NCI-H748 (cell line): ENCODE data around the gene RABGGTA.
A peak's percentile ranks its signal among the peaks of the same experiment; 100 is the strongest.
"Not testable (repeated sequence)": the region's sequence is repeated elsewhere in the genome, so short reads cannot be mapped to it uniquely, and the experiment has no call there.

Source experiments
- DNase-seq: peaks from one replicate; lab custom pipeline; 2025; ENCODE audit not compliant: unreplicated experiment; lab: John Stamatoyannopoulos, UW

RABGGTA gene

DNA sequence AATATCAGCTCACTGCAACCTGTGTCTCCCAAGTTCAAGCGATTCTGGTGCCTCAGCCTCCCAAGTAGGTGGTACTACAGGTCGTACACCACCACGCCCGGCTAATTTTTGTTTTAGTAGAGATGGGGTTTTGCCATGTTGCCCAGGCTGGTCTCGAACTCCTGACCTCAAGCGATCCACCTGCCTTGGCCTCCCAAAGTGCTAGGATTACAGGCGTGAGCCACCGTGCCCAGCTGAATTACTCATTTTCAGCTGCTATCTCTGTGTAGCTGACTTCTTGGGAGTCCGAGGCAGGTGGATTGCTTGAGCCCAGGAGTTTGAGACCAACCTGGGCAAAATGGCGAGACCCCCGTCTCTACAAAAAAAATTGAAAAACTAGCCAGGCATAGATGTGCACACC is 26.0 kb downstream of the RABGGTA start:
- not testable (repeated sequence) for DNase-seq

DNA sequence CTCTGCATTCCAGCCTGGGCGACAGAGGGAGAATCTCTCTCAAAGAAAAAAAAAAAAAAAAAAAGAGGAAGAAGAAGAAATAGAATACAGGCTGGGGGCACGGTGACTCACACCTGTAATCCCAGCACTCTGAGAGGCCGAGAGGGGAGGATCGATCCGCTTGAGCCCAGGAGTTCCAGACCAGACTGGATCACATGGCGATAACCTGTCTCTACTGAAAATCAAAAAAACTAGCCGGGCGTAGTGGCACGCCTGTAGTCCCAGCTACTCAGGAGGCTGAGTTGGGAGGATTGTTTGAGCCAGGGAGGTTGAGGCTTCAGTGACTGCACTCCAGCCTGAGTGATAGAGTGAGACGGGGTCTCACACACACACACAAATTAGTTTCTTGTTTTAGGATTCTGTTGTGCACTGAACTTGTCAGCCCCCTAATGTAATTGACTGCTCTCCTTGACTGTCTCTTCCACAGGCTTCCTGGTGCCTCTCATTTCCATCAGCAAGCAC is 28.0 kb downstream of the RABGGTA start:
- no peak for DNase-seq

DNA sequence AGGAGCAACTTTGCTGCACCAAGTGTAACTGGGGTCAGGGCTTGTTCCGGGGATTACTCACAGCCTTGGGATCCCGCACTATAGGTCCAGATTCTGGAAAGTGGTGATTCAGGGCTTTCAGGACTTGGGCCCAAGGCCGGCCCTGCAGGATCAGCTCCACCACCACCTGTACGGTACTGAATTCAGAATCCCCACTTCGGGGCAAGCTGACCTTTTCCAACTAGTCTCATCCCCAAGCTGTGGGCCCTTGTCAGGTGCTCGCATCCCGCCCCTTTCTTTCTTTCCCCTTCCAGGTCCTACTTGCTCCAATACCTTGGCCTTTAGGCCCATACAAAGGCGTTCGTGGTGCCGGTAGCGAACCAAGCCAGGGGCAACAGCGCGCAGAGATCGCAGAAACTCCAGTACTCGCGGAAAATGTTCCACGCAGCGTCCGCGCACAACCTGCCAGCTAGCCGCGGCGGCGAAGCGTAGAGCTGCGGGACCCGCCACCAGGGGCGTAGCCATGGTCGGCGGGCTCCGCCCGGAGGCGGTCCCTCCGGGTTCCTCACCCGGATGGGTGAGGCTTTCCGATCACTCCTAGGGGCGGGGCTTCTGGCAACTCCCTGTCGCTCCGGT is 29.5 kb downstream of the RABGGTA start:
- peak; percentile 94 for DNase-seq

DNA sequence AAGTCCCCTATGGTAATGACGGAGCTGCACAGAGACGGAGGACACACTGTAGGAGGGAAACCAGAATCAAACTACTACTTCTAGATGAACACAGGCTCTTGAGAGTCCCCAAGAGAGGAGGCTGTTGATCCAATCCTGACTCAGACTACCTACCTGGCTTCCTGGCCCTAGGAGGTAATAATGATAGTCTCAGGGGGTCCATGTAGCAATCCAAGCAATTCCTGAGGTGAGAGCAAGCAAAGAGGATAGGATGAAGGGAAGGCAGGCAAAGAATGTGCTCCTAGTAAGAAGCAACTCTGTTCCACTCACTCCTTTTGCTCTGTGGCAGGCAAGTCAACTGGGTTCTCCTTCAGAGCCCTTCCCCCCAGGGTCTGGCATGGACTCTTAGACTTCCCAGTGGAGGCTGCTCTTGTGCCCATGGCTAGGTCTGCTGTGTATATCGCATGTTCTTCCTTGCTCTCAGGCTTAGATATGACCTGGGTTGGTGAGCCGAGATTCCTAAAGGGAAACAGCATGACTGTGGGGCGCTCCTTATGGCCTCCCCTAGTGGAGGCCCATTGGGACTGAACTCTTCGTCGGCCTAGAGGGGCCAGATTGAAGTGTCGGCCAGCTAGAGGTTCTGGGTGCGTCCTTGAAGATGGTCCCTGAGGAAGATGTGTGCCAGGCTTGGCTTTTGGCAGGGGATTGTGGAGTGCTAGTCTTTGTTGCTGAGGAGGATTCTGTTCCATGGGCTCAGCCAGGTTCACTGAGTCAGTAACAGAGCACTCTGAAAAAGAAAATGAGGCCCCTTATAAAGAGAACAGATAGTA is 31.1 kb downstream of the RABGGTA start:
- no peak for DNase-seq

DNA sequence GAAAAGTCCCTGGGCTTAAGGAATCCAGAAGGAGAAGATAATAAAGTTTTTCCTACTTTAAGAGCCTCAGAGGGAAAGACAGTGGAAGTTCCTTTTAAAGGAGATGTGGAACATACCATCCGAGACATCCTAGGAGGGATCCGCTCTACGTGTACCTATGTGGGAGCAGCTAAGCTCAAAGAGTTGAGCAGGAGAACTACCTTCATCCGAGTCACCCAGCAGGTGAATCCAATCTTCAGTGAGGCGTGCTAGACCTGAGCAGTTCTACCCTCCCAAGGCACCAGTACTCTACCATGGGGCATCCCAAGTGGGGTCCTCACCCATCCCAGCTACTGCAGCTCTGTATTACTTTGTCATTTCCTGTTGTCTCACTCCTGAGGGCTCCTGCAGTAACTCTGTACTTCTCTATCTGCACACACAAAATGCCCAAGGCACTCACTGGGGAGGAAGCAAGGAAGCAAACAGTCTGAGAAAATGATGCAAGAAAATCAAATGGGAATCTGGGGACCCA is 32.8 kb downstream of the RABGGTA start:
- DNase-seq = no peak

DNA sequence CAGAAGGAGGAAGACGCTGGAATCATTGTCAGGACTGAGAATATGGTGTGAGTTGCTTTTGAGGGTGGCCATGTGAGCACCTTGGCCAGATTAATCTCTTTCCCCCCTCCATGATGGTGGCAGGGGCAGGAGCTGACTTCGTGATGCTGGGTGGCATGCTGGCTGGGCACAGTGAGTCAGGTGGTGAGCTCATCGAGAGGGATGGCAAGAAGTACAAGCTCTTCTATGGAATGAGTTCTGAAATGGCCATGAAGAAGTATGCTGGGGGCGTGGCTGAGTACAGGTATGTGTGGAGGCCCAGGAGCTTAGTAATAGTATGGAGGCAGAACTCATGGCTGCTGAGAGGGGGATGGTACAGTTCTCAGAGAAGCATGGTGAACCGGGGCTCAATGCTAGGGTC is 33.3 kb downstream of the RABGGTA start:
- no peak for DNase-seq

DNA sequence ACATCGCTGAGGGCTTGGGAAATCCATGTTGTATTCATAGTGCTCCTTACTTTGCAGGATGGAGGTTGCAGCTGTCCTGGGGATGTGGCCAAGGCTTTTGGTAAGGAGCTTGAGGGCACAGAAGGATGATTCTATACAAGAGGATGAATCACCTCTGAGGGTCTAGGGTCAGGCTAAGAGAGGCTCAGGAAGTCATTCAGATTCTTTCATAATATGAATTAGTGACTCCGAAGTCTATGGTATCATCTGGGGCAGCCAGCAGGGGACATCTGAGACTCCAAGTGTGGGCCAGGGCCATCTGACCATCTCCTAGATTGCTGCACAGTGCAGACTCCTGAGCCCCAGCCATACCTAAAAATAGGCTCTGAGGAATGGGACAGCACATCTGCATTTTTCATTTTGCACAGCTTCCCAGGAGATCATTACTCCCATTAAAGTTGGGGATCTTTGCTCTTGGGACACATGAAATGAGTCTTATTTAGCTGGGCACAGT is 33.9 kb downstream of the RABGGTA start:
- DNase-seq = no peak

DNA sequence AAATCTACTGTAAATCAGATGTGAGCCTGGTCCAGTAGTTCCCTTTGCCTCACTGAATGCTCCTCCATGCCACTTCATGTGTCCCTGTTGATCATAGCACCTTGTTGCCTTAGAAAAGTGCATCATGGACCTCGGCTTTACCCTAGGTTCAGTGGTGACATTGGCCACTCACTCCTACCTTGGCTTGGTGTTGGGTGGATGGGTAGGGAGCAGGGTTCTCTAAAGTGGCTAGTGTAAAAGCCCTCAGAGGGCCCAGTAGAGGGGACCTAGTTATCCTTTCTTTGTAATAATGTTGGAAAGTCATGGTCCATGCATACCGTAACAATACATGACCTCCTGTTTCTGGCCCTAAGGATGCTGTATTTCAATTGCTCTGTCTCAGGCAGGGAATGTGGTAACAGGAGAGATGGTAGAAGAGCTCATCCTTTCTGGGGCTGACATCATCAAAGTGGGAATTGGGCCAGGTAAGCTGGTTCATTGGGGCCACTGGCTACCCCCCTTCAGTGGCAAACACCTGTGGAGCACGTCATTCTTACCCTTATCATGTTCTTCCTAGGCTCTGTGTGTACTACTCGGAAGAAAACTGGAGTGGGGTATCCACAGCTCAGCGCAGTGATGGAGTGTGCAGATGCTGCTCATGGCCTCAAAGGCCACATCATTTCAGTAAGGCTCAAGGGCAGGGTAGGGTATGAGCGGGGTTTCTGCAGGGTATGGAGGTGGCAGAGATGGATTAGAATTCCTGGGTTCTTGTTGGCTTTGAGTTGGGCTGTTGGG is 34.5 kb downstream of the RABGGTA start:
- DNase-seq = no peak

DNA sequence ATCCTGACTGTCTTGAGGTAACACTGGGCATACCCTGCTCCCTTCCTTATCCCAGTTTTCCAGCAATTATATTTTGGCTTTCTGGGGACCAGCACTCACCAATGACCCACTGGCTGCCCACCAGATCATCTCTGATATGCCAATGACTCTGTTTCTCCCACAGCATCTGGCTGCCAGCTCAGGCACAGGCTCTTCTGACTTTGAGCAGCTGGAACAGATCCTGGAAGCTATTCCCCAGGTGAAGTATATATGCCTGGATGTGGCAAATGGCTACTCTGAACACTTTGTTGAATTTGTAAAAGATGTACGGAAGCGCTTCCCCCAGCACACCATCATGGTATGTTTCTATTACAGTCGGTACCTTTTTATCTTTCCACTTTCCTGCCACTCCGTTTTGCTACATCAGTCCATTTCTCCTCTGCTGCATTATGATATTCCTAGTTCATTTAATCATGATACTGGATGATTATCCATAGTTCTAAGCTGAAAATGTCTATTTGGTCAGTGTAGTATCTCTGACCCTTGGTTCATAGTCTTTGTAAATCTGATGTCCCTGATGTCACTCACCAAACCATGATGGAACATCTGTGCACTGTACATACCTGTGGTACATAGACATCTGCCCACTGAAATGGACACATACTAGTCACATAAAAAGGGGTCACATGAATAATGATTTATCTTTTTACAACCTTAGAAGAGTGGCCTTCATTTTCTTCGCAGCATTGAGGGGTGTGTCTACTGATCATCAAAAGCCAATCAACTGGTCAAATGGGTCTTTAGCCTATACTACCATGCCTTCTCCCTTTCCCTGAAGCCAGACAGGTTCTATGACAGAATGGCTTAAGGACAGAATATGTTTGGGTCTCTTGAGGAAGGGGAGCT is 35.4 kb downstream of the RABGGTA start:
- DNase-seq = no peak

DNA sequence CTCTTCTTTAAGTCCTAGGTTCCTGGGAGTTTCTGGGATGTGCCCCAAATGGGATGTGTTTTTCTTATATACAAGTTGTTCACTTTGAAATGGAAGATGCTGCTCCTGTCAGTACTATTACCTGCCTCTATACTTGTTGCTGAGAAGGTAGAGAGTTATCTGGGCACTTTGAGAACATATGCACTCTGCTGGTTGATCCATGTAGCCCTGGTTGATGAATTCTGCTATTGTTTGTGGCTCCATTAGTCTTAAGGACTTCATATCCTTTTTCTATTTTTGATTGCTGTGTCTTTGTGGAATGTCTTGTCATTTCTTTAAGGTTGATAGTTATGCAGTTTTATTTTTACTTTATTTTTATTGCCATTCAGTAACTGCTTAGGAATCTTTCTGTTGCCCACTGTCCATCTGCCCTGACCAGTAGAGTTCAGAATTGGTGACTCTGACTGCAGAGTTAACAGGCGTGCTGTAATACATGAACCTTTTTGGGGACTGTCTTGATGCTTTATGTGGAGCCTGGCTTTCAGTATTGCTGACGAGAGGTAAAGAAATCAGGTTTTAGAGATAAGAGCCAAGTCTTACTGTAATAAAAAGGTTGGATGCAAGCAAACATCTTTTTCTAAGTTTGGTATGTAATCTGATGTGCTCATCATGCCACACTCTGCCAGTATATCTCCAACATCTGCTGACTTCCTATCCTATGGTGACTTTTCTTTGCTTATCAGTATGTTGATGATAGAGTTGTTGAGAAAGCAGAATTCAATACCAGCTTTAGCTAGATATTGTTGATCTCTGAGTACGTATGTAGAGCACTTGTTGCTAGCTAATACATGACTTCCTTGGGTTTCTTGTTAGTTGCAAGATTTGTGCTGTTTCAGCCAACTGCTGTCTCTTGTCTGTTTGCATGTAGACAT is 37.0 kb downstream of the RABGGTA start:
- DNase-seq = no peak

DNA sequence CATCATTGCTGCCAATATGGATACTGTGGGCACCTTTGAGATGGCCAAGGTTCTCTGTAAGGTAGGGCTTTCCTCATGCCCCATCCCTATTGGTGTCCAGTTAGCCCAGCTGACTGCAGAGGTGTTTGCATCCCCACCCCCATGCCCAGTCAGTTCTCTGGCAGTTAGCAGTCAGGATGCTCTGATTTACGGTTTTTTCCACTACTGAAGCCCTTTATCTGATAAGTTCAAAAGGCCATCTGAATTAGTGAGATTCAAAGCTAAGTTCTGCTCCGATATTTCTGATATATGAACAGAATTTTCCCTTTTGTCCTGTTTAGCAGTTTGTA is 37.9 kb downstream of the RABGGTA start:
- peak; percentile 12 for DNase-seq

DNA sequence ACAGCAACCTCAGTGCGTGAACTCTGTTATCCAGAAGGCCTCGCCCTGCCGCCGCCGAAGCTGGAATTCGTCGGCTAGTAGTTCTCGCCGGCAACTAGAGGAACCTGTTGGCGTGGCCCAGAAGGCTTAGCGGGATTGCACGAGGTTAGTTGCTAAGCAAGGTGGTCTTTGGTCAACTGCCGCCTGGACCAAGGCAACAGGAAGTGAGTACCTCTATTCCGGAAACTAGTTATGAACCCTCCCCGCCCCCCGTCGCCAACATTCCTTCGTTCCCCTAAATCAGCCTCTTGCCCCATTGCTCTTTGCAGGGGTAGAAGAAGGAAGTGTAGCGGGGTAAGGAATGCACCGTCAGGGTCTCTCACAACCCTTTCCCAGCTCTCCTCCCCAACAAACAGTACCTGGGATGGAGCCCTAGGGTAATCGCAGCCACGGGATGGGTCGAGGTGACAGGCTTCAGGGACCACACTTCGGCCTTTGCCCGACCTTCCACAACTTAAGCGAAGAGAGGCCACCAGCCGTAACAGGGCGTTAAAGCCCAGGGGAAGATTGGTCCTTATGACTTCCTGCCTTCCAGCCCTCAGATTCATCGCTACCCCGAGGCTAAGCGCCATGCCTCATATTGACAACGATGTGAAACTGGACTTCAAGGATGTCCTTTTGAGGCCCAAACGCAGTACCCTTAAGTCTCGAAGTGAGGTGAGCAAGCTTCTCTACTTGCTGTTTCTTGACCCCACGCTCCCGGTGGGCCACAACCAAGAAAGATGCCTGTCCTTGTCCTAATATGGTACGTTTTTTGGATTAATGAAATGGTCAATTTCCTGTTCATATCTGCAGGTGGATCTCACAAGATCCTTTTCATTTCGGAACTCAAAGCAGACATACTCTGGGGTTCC is 38.5 kb downstream of the RABGGTA start, which contains the start of gene GMPR2:
GMPR2 (plus strand) TSS at position 285 of the 893 bp plus-strand sequence; CDS start at position 610, 325 bp downstream.
- DNase-seq = peak; percentile 31

DNA sequence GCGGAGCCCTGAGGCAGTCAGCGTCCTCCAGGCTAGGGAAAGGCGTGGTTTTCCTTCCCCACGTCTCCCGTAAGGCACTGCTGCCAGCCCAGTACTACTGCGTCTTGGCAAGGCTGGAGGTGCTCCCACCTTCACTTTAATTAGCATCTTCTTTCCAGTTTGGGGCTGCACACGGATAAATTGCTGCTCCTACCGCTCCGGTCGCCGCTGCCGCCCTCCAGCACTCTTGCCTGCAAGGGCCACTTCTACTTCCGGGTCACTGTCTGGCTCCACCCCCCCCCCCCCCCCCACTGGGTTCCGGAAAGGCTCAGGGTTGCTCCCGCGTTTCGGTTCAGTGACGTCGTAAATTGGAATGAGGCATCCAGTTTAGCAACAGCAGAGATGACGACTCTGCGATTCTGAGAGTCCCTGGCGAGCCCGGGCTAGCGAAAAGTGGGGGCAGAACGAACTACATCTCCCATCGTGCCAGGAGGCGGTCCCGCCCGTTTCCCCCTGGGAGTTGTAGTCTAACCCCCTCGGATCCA is 39.2 kb downstream of the RABGGTA start, which contains the start of gene NEDD8:
NEDD8 (minus strand) TSS at position 247 of the 524 bp plus-strand sequence; CDS start at position 147, 100 bp downstream.
- peak; percentile 89 for DNase-seq

DNA sequence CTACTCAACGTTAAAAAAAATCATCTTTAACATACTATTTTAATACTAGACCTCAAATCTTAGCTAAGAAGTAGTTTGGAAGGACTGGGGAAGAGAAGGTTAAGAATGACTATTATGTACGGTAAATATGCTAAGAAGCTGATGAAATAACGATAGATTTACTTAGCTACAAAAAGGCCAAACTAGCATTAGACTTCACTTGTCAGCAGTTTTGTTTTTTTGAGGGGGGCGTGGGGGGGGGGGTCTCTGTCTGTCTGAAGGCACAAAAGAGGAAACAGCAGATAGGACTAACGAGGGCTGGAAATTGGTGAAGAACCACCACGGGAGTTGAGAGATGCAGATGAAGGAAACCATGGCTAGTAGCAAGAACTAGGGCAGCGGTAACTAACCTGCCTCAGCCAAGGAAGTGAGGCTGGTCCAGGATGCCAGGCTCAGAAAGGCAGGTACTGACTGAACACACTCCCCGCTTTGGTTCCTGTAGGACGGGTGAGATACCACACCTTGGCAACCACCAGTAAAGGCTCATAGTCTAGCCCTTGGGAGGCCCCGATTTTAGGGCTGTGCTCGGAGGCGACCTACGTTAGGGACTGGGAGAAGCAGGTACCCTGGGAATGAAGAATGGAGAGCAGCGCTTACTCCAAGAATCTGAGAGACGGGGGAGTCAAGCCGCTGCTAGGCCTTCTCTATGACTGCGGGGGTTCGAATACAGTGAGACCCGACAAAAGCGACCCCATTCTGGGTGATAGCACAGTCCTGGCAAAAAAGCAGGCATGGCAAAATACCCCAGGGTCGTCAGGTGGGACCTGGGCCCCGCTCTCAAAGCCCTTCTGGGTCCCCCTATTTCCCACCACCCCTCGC is 39.9 kb downstream of the RABGGTA start:
- DNase-seq = peak; percentile 39

DNA sequence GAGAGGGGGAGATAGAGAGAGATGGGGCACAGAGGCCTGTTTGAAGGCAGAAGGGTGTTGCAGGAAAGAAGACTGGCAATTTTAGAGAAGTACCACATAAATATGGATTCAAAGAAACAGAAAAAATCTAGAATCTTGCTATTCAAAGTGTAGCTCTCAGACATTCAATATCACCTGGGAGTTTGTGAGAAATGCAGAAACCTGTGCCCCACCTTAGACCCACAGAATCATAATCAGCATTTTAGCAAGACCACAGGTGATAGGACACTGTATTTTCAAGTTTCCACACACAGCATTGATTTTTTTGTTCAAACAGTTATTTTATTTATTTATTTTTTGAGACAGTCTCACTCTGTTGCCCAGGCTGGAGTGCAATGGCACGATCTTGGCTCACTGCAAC is 42.5 kb downstream of the RABGGTA start:
- no peak for DNase-seq

DNA sequence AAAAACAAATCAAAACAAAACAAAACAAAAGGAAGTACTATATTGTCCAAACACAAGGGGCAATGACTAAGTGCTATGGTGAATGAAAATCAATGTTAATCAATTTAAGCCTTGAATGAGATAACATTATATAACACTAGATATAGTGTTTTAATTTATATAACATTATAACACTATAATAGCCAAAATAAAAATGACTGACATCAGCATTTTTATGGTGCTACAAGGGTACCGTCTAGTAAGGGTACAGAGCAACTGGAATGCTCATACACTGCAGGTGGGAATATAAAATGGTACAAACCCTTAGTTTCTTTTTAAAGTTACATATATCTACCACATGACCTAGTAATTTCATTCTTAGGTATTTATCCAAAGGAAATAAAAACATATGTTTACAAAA is 44.9 kb downstream of the RABGGTA start:
- DNase-seq = no peak

DNA sequence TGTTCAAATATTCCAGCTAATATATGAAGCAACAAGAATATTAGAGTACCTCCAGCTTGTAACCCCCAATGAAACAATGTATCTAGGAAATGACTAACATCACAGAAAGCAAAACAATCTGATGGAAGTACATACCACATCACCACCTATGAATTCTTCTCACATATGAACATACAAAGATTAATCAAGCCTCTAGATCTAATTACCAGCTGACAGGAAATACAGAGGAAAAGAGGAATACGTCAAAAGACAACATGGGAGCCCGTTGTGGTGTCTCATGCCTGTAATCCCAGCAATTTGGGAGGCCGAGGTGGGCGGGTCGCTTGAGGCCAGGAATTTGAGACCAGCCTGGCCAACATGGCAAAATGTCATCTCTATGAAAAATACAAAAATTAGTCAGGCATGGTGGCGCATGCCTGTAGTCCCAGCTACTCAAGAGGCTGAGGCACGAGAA is 46.8 kb downstream of the RABGGTA start:
- no peak for DNase-seq
